ENCODE data around the gene NCAN.

NCAN gene

GRCh38 chr19:19201697-19202630, 9.8 kb upstream of the NCAN start:
- H3K4me3 ChIP-seq (ENCODE audit: low read depth, low read length): peak overlapping the region; percentile 71
- DNase-seq (ENCODE audit: low read depth): no peak
- no peak for TF ChIP-seq CTCF (IDR thresholded peaks at IDR 0.05; ENCODE audit: low read depth, low read length, missing control alignments)
- in situ Hi-C loops (cut with HindIII; ENCODE audit: low sequenced_read_pairs): no loop called here

GRCh38 chr19:19202707-19203011, 9.1 kb upstream of the NCAN start:
- peak overlapping the region; percentile 71 for H3K4me3 ChIP-seq (ENCODE audit: low read depth, low read length)
- no peak for TF ChIP-seq CTCF (IDR thresholded peaks at IDR 0.05; ENCODE audit: low read depth, low read length, missing control alignments)
- in situ Hi-C loops (cut with HindIII; ENCODE audit: low sequenced_read_pairs): no loop called here
- no peak for DNase-seq (ENCODE audit: low read depth)

GRCh38 chr19:19203012-19203856, 8.5 kb upstream of the NCAN start, which contains the start of gene NR2C2AP:
TSS of gene NR2C2AP (minus strand) at chr19:19203414. CDS start at chr19:19203060, 354 bp downstream.
- TF ChIP-seq CTCF (IDR thresholded peaks at IDR 0.05; ENCODE audit: low read depth, low read length, missing control alignments): no peak
- in situ Hi-C loops (cut with HindIII; ENCODE audit: low sequenced_read_pairs): no loop called here
- DNase-seq (ENCODE audit: low read depth): peak; percentile 77
- H3K4me3 ChIP-seq (ENCODE audit: low read depth, low read length): peak within 1 kb of the TSS; percentile 71

GRCh38 chr19:19204181-19204580, 7.6 kb upstream of the NCAN start:
- DNase-seq (ENCODE audit: low read depth): no peak
- TF ChIP-seq CTCF (IDR thresholded peaks at IDR 0.05; ENCODE audit: low read depth, low read length, missing control alignments): no peak
- no peak overlapping the region for H3K4me3 ChIP-seq (ENCODE audit: low read depth, low read length)
- in situ Hi-C loops (cut with HindIII; ENCODE audit: low sequenced_read_pairs): no loop called here

- no peak for DNase-seq (ENCODE audit: low read depth)
- in situ Hi-C loops (cut with HindIII; ENCODE audit: low sequenced_read_pairs): no loop called here
Measured at GRCh38 chr19:19205416-19206410, 6.0 kb upstream of the NCAN start.

More at GRCh38 chr19:19205416-19206410, 6.0 kb upstream of the NCAN start:
- TF ChIP-seq CTCF (IDR thresholded peaks at IDR 0.05; ENCODE audit: low read depth, low read length, missing control alignments): no peak
- H3K4me3 ChIP-seq (ENCODE audit: low read depth, low read length): no peak overlapping the region

All from astrocyte of the cerebellum (primary cell).